NCI-H774 (cell line): ENCODE measurements around the gene TRPM2.
A peak's percentile ranks its signal among the peaks of the same experiment; 100 is the strongest.
"Not testable (repeated sequence)": the region's sequence is repeated elsewhere in the genome, so short reads cannot be mapped to it uniquely, and the experiment has no call there.

Source experiments
- DNase-seq: peaks from one replicate; lab custom pipeline; 2025; lab: John Stamatoyannopoulos, UW

Gene TRPM2

GRCh38 chr21:44335266-44336059 lies 18.0 kb upstream of the TRPM2 start:
- DNase-seq: no peak

GRCh38 chr21:44337449-44337848 lies 16.0 kb upstream of the TRPM2 start:
- DNase-seq: no peak

- DNase-seq: no peak
These were observed 15.2 kb upstream of the TRPM2 start for GRCh38 chr21:44337941-44338895.

GRCh38 chr21:44338971-44339910 lies 14.2 kb upstream of the TRPM2 start, which contains the start of gene CFAP410:
Gene CFAP410 (minus strand): TSS chr21:44339390. CDS start chr21:44339194, 196 bp downstream.
- peak; percentile 84 for DNase-seq

GRCh38 chr21:44341726-44342458 lies 11.5 kb upstream of the TRPM2 start:
- DNase-seq: not testable (repeated sequence)

GRCh38 chr21:44342981-44343380 lies 10.4 kb upstream of the TRPM2 start:
- not testable (repeated sequence) for DNase-seq

GRCh38 chr21:44344541-44345183 lies 8.8 kb upstream of the TRPM2 start:
- DNase-seq: no peak

- no peak for DNase-seq
These were observed 7.9 kb upstream of the TRPM2 start for GRCh38 chr21:44345495-44345894.

GRCh38 chr21:44347911-44348451 lies 5.4 kb upstream of the TRPM2 start:
- no peak for DNase-seq

- no peak for DNase-seq
These were observed 4.6 kb upstream of the TRPM2 start for GRCh38 chr21:44348861-44349260.

- no peak for DNase-seq
These were observed 4.0 kb upstream of the TRPM2 start for GRCh38 chr21:44349416-44349846.

GRCh38 chr21:44349847-44350772 lies 3.3 kb upstream of the TRPM2 start:
- no peak for DNase-seq

- no peak for DNase-seq
These were observed 2.5 kb upstream of the TRPM2 start for GRCh38 chr21:44350773-44351481.

GRCh38 chr21:44351535-44352252 lies 1.7 kb upstream of the TRPM2 start:
- DNase-seq: no peak

GRCh38 chr21:44352253-44352860 lies 1.1 kb upstream of the TRPM2 start:
- DNase-seq: no peak

- no peak for DNase-seq
These were observed 582 bp downstream of the TRPM2 start for GRCh38 chr21:44354001-44354405.
